K562 (cell line): ENCODE results near the gene TRDMT1. TPM values are rescaled to one million over a fixed set of nuclear protein-coding genes. Genes with fewer than 3 reads are reported as not detected.

Experiments used
- ARID2 ChIP-seq: fragments of 450-650 bp; IDR thresholded peaks from 2 replicates; pipeline ENCODE4 v1.6.1; 2017; ENCODE audit warnings: antibody characterized with exemption, mild to moderate bottlenecking
- BCOR ChIP-seq: fragments of 450-650 bp; IDR thresholded peaks from 2 replicates; pipeline ENCODE4 v1.6.1; 2016
- CBFB ChIP-seq: sonication (generic); formaldehyde crosslinking; IDR thresholded peaks from 2 replicates; pipeline ENCODE4 v1.4.0; 2020; ENCODE audit warnings: mild to moderate bottlenecking, missing genetic modification reagents
- CBX3 ChIP-seq, 2 experiments: IDR thresholded peaks; 1 replicate in 1 of 2; 2 replicates in 1 of 2; pipeline ENCODE4 v1.6.1; 2012; ENCODE audit warnings: inconsistent platforms in 2 of 2, low read length in 2 of 2, borderline replicate concordance in 1 of 2, control low read depth in 1 of 2
- CBX5 ChIP-seq: IDR thresholded peaks from 2 replicates; pipeline ENCODE4 v1.6.1; 2014; ENCODE audit warnings: low read depth, borderline replicate concordance
- CHCHD3 ChIP-seq: fragments of 250-450 bp; sonication (Bioruptor Pico); IDR thresholded peaks from 2 replicates; pipeline ENCODE4 v2.1.2; 2022; ENCODE audit warnings: mild to moderate bottlenecking
- DNMT1 ChIP-seq: fragments of 450-650 bp; IDR thresholded peaks from 2 replicates; pipeline ENCODE4 v1.6.1; 2016; ENCODE audit warnings: antibody characterized with exemption, mild to moderate bottlenecking
- ELF1 ChIP-seq: fragments of 200-800 bp; sonication (Bioruptor generic); IDR thresholded peaks from 2 replicates; pipeline ENCODE4 v1.6.1; 2016; ENCODE audit warnings: missing genetic modification characterization, missing compliant biosample characterization
- JUN ChIP-seq, 2 experiments: sonication (generic) in 1 of 2; formaldehyde crosslinking in 1 of 2; IDR thresholded peaks; 2 replicates each; pipeline versions ENCODE4 v1.6.1 to v1.8.0; 2012 to 2022; ENCODE audit warnings: borderline replicate concordance in 2 of 2, mild to moderate bottlenecking in 2 of 2, improper control_type of control experiment in 1 of 2, low read depth in 1 of 2, low read length in 1 of 2, missing genetic modification reagents in 1 of 2
- KDM2B ChIP-seq: fragments of 250-450 bp; sonication (Bioruptor Pico); IDR thresholded peaks from 2 replicates; pipeline ENCODE4 v1.8.0; 2021; ENCODE audit warnings: mild to moderate bottlenecking, moderate library complexity
- MEF2A ChIP-seq: IDR thresholded peaks from 2 replicates; pipeline ENCODE4 v1.6.1; 2011; ENCODE audit warnings: low read depth, mild to moderate bottlenecking, low read length, moderate library complexity; ENCODE audit not compliant: control insufficient read depth
- OTX1 ChIP-seq: fragments of 450-650 bp; formaldehyde crosslinking; IDR thresholded peaks from 2 replicates; pipeline ENCODE4 v1.4.0; 2022; ENCODE audit warnings: mild to moderate bottlenecking
- RCOR1 ChIP-seq, 2 experiments: IDR thresholded peaks; 2 replicates each; pipeline ENCODE4 v1.6.1; 2012; ENCODE audit warnings: low read depth in 2 of 2, low read length in 2 of 2, borderline replicate concordance in 1 of 2, improper control_type of control experiment in 1 of 2
- RFX7 ChIP-seq: fragments of 250-450 bp; sonication (Bioruptor Pico); IDR thresholded peaks from 2 replicates; pipeline ENCODE4 v1.5.1; 2021; ENCODE audit warnings: mild to moderate bottlenecking
- RHOXF2B ChIP-seq: fragments of 250-450 bp; sonication (Bioruptor Pico); conservative IDR thresholded peaks from 2 replicates; pipeline ENCODE4 v1.5.1; 2021
- SLC30A9 ChIP-seq: fragments of 250-450 bp; sonication (Bioruptor Pico); IDR thresholded peaks from 2 replicates; pipeline ENCODE4 v1.8.0; 2022; ENCODE audit warnings: mild to moderate bottlenecking, moderate library complexity
- SMARCC2 ChIP-seq: fragments of 450-650 bp; IDR thresholded peaks from 2 replicates; pipeline ENCODE4 v1.6.1; 2017; ENCODE audit warnings: antibody characterized with exemption, moderate library complexity, mild to moderate bottlenecking, low read depth
- SP2 ChIP-seq: IDR thresholded peaks from 2 replicates; pipeline ENCODE4 v1.6.1; 2011; ENCODE audit warnings: mild to moderate bottlenecking, low read depth, low read length, moderate library complexity; ENCODE audit not compliant: poor library complexity, severe bottlenecking; ENCODE audit errors: extremely low read depth
- ZBTB8A ChIP-seq: fragments of 450-650 bp; IDR thresholded peaks from 2 replicates; pipeline ENCODE4 v1.6.1; 2018; ENCODE audit warnings: mild to moderate bottlenecking, moderate library complexity; ENCODE audit not compliant: partially characterized antibody
- ZNF140 ChIP-seq: fragments of 250-450 bp; sonication (Bioruptor Pico); IDR thresholded peaks from 2 replicates; pipeline ENCODE4 v1.8.0; 2021; ENCODE audit warnings: moderate library complexity, mild to moderate bottlenecking, inconsistent platforms
- ZNF197 ChIP-seq: fragments of 200-800 bp; sonication (Bioruptor generic); IDR thresholded peaks from 2 replicates; pipeline ENCODE4 v1.6.1; 2016; ENCODE audit warnings: low read depth, missing genetic modification characterization, missing compliant biosample characterization
- ZNF354B ChIP-seq: fragments of 250-450 bp; sonication (Bioruptor Pico); IDR thresholded peaks from 2 replicates; pipeline ENCODE4 v1.4.0; 2020
- ZNF41 ChIP-seq: fragments of 250-450 bp; sonication (Bioruptor Pico); conservative IDR thresholded peaks from 2 replicates; pipeline ENCODE4 v1.4.0; 2020; ENCODE audit warnings: mild to moderate bottlenecking
- ZNF507 ChIP-seq: conservative IDR thresholded peaks from 2 replicates; pipeline ENCODE4 v1.6.1; 2017; ENCODE audit warnings: missing genetic modification characterization, missing compliant biosample characterization
- ZNF778 ChIP-seq: fragments of 450-650 bp; formaldehyde crosslinking; IDR thresholded peaks from 2 replicates; pipeline ENCODE4 v1.4.0; 2020; ENCODE audit warnings: mild to moderate bottlenecking, moderate library complexity
- ZZZ3 ChIP-seq: fragments of 450-650 bp; IDR thresholded peaks from 2 replicates; pipeline ENCODE4 v1.6.1; 2016; ENCODE audit warnings: antibody characterized with exemption, mild to moderate bottlenecking, moderate library complexity
- polyA plus RNA-seq, 8 experiments: library from polyadenylated mRNA; depleted of rRNA in 4 of 8; stranded (reverse) in 5 of 8; unstranded in 3 of 8; fragments of >200 nt; fragmentation: Nextera tagmentation in 2 of 8; fragmentation: Illumina TruSeq in 1 of 8; extraction: Ambion mirVana in 2 of 8; extraction: Trizol in 1 of 8; gene quantifications; 2 replicates each; pipeline versions ENCODE4 v1.2.1 to v1.2.3, GENCODE V29; 2011 to 2014; ENCODE audit warnings: inconsistent platforms in 1 of 8, missing spikeins in 1 of 8
- total RNA-seq, 7 experiments: library from RNA; depleted of rRNA in 6 of 7; stranded (reverse); fragments of >200 nt in 6 of 7; fragmentation: Illumina TruSeq in 2 of 7; extraction: Trizol in 2 of 7; gene quantifications; 2 replicates each; pipeline versions ENCODE4 v1.2.1 to v1.2.3, GENCODE V29; 2011 to 2021; ENCODE audit warnings: low replicate concordance in 1 of 7
- TF ChIP-seq, protein P1 (sequence below): fragments of 450-650 bp; conservative IDR thresholded peaks from 2 replicates; pipeline ENCODE4 v1.6.1; 2016; ENCODE audit warnings: missing genetic modification characterization, low read depth, mild to moderate bottlenecking, missing compliant biosample characterization, moderate library complexity
- TF ChIP-seq, protein P2 (sequence below): fragments of 450-650 bp; IDR thresholded peaks from 2 replicates; pipeline ENCODE4 v1.6.1; 2018; ENCODE audit warnings: mild to moderate bottlenecking, low read depth; ENCODE audit not compliant: partially characterized antibody

TRDMT1 gene
- total and polyA plus RNA-seq, 9 of the 15 experiments (the other 6 are each of a cell fraction or from before 2014, with no cell fraction given) = 5.4 to 12.6 (median 9.3) TPM

DNA sequence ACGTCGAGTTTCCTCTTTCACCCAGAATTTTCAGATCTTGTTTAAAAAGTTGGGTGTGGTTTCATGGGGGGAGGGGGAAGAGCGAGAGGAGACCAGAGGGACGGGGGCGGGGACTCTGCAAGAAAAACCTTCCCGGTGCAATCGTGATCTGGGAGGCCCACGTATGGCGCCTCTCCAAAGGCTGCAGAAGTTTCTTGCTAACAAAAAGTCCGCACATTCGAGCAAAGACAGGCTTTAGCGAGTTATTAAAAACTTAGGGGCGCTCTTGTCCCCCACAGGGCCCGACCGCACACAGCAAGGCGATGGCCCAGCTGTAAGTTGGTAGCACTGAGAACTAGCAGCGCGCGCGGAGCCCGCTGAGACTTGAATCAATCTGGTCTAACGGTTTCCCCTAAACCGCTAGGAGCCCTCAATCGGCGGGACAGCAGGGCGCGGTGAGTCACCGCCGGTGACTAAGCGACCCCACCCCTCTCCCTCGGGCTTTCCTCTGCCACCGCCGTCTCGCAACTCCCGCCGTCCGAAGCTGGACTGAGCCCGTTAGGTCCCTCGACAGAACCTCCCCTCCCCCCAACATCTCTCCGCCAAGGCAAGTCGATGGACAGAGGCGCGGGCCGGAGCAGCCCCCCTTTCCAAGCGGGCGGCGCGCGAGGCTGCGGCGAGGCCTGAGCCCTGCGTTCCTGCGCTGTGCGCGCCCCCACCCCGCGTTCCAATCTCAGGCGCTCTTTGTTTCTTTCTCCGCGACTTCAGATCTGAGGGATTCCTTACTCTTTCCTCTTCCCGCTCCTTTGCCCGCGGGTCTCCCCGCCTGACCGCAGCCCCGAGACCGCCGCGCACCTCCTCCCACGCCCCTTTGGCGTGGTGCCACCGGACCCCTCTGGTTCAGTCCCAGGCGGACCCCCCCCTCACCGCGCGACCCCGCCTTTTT lies 26.9 kb upstream of the TRDMT1 start, which contains the start of gene VIM (continued):
- TF ChIP-seq ZNF140 (CRISPR knock-in tag) (no peak), RFX7 (CRISPR knock-in tag) (no peak), ZZZ3 (no peak), ZNF778 (CRISPR knock-in tag) (no peak), BCOR (peak; percentile 83), ZBTB8A (no peak), CHCHD3 (no peak), ZNF41 (no peak), ARID2 (no peak), JUN (IDR thresholded peaks at IDR 0.05; ENCODE audit: borderline replicate concordance, low read depth, low read length) (peak; percentile 100), JUN (CRISPR knock-in tag; IDR thresholded peaks at IDR 0.05; ENCODE audit: borderline replicate concordance) (peak; percentile 64; the same call in 1 of the 2 replicates), ZNF507 (tag) (no peak), SLC30A9 (no peak), KDM2B (CRISPR knock-in tag) (0 out of 2 replicates have a peak, but pooled peaks have one; percentile 9), OTX1 (CRISPR knock-in tag) (no peak), CBX5 (no peak), SMARCC2 (peak; percentile 89), CBX3 (IDR thresholded peaks at IDR 0.05; ENCODE audit: borderline replicate concordance in 1 of 2, low read length in 2 of 2) (peak in 1 of 2 experiments; percentile 32; a peak in 2 of 3 replicates), SP2 (no peak), ZNF354B (no peak), ZNF197 (no peak), CBFB (CRISPR knock-in tag) (0 out of 2 replicates have a peak, but pooled peaks have one; percentile 64), ELF1 (no peak), RHOXF2B (no peak), RCOR1 (IDR thresholded peaks at IDR 0.05; ENCODE audit: borderline replicate concordance in 1 of 2, low read depth in 2 of 2, low read length in 2 of 2) (peak; percentile 85 to 97; a peak in 3 of 4 replicates), DNMT1 (no peak), MEF2A (no peak)
- TF ChIP-seq, protein P1, sequence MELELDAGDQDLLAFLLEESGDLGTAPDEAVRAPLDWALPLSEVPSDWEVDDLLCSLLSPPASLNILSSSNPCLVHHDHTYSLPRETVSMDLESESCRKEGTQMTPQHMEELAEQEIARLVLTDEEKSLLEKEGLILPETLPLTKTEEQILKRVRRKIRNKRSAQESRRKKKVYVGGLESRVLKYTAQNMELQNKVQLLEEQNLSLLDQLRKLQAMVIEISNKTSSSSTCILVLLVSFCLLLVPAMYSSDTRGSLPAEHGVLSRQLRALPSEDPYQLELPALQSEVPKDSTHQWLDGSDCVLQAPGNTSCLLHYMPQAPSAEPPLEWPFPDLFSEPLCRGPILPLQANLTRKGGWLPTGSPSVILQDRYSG (tag) = no peak
- TF ChIP-seq, protein P2, sequence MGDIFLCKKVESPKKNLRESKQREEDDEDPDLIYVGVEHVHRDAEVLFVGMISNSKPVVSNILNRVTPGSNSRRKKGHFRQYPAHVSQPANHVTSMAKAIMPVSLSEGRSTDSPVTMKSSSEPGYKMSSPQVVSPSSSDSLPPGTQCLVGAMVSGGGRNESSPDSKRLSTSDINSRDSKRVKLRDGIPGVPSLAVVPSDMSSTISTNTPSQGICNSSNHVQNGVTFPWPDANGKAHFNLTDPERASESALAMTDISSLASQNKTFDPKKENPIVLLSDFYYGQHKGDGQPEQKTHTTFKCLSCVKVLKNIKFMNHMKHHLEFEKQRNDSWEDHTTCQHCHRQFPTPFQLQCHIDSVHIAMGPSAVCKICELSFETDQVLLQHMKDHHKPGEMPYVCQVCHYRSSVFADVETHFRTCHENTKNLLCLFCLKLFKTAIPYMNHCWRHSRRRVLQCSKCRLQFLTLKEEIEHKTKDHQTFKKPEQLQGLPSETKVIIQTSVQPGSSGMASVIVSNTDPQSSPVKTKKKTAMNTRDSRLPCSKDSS = no peak
